PC-3 (cell line): ENCODE results near the gene SULT1C3. TPM values are rescaled to one million over a fixed set of nuclear protein-coding genes. Genes with fewer than 3 reads are reported as not detected.

ENCODE experiments used
- ATAC-seq: fragments of 200-7000 bp; cut with Tn5 transposase; 2 replicates; pipeline ENCODE4 v1.9.1; 2020; ENCODE audit warnings: mild to moderate bottlenecking, moderate library complexity
- BruUV-seq: library from RNA; stranded (reverse); fragments of 400-500 nt; replicated peaks from 2 replicates; lab custom pipeline; 2021; lab: Mats Ljungman, UMichigan
- CTCF ChIA-PET: fragments of 300-600 bp; sonication (Branson Sonifier 250); formaldehyde crosslinking; loops from one replicate; lab custom pipeline; 2022; ENCODE audit warnings: antibody characterized with exemption; lab: Charles Lee
- POLR2A ChIA-PET: fragments of 300-600 bp; sonication (Branson Sonifier 250); formaldehyde crosslinking; loops from one replicate; lab custom pipeline; 2022; ENCODE audit warnings: antibody characterized with exemption; ENCODE audit not compliant: unreplicated experiment; lab: Charles Lee
- DNase-seq: peaks from one replicate; pipeline ENCODE4 v3.0.0-alpha.2; 2015
- H2AFZ ChIP-seq: fragments of 300-600 bp; sonication (generic); 2 replicates; pipeline ENCODE4 v1.6.0; 2016; ENCODE audit warnings: antibody characterized with exemption, low read length
- H3F3A ChIP-seq: fragments of 300-600 bp; sonication (generic); one replicate; pipeline ENCODE4 v1.6.0; 2017; ENCODE audit warnings: antibody characterized with exemption, low read length, control low read depth, mild to moderate bottlenecking; ENCODE audit not compliant: unreplicated experiment
- H3K27ac ChIP-seq: fragments of 300-600 bp; sonication (generic); 2 replicates; pipeline ENCODE4 v1.5.1; 2016; ENCODE audit warnings: mild to moderate bottlenecking, low read length
- H3K27me3 ChIP-seq: fragments of 300-600 bp; sonication (generic); 2 replicates; pipeline ENCODE4 v1.6.1; 2016; ENCODE audit warnings: low read length, mixed read lengths
- H3K36me3 ChIP-seq: fragments of 300-600 bp; sonication (generic); 2 replicates; pipeline ENCODE4 v1.6.1; 2016; ENCODE audit warnings: low read depth, mixed run types, low read length, mixed read lengths
- H3K4me1 ChIP-seq: fragments of 300-600 bp; sonication (generic); 2 replicates; pipeline ENCODE4 v1.5.1; 2016; ENCODE audit warnings: low read length; ENCODE audit not compliant: insufficient read depth
- H3K4me2 ChIP-seq: fragments of 300-600 bp; sonication (generic); 2 replicates; pipeline ENCODE4 v1.6.0; 2016; ENCODE audit warnings: low read length
- H3K4me3 ChIP-seq: fragments of 300-600 bp; sonication (generic); 2 replicates; pipeline ENCODE4 v1.5.1; 2016; ENCODE audit warnings: mild to moderate bottlenecking, low read length, mixed read lengths
- H3K79me2 ChIP-seq: fragments of 300-600 bp; sonication (generic); 2 replicates; pipeline ENCODE4 v1.6.1; 2017; ENCODE audit warnings: low read length, mixed read lengths
- H3K9ac ChIP-seq: fragments of 300-600 bp; sonication (generic); 2 replicates; pipeline ENCODE4 v1.6.0; 2016; ENCODE audit warnings: mild to moderate bottlenecking, low read length
- H3K9me2 ChIP-seq: fragments of 300-600 bp; sonication (generic); replicated peaks from 2 replicates; pipeline ENCODE4 v1.6.1; 2016; ENCODE audit warnings: mixed run types, low read length, mixed read lengths
- H3K9me3 ChIP-seq: fragments of 300-600 bp; sonication (generic); 2 replicates; pipeline ENCODE4 v1.6.1; 2016; ENCODE audit warnings: low read length, mixed read lengths
- H4K20me1 ChIP-seq: fragments of 300-600 bp; sonication (generic); 2 replicates; pipeline ENCODE4 v1.6.1; 2016; ENCODE audit warnings: low read length, mixed read lengths
- EZH2 ChIP-seq: fragments of 300-600 bp; sonication (generic); IDR thresholded peaks from one replicate; pipeline ENCODE4 v1.6.1; 2017; ENCODE audit warnings: antibody characterized with exemption, mild to moderate bottlenecking, low read length; ENCODE audit not compliant: unreplicated experiment
- EZH2phosphoT487 ChIP-seq: fragments of 300-600 bp; sonication (generic); IDR thresholded peaks from 2 replicates; pipeline ENCODE4 v1.6.1; 2018; ENCODE audit warnings: mild to moderate bottlenecking, antibody characterized with exemption, low read length, borderline replicate concordance
- intact Hi-C: fragments of 100-400 bp; cut with micrococcal nuclease; formaldehyde crosslinking; loops from 2 replicates; pipeline ENCODE4 v1.9.0; 2023
- total RNA-seq: library from RNA; depleted of rRNA; stranded (reverse); fragments of >200 nt; gene quantifications from 2 replicates; pipeline ENCODE4 v1.2.3, GENCODE V29; 2014
- TF ChIP-seq, protein P1 (sequence below): fragments of 300-600 bp; sonication (generic); conservative IDR thresholded peaks from 2 replicates; pipeline ENCODE4 v1.5.1; 2017; ENCODE audit warnings: antibody characterized with exemption, low read depth, mild to moderate bottlenecking, low read length

Gene SULT1C3
- total RNA-seq, 1 experiment from 2014 or later: not detected

DNA sequence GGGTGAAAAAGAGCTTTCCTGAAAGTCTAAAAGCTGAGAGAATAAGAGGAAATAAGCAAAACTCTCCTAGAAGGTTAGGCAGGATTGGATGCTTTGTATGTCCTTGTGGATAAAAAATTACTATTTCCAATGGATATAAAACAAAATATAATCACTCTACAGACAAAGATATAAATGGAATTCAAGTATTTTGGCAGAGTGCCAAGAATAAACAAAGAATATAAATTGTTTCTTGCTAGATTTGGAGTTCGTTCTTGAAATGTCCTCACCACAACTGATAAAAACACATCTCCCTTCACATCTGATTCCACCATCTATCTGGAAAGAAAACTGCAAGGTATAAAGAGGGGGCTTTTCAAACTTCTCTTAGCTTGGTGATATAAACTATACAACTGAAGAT, 13.3 kb downstream of the SULT1C3 start:
- no peaks in the 10 kb centered on the region for H3K27me3 ChIP-seq
- no peak overlapping the region for H3K4me2 ChIP-seq
- H3K36me3 ChIP-seq: no peaks in the 10 kb centered on the region
- DNase-seq (no peak), ATAC-seq (no peak)
- H4K20me1 ChIP-seq: no peaks in the 10 kb centered on the region
- no peak for TF ChIP-seq EZH2
- TF ChIP-seq EZH2phosphoT487: no peak
- TF ChIP-seq, protein P1, sequence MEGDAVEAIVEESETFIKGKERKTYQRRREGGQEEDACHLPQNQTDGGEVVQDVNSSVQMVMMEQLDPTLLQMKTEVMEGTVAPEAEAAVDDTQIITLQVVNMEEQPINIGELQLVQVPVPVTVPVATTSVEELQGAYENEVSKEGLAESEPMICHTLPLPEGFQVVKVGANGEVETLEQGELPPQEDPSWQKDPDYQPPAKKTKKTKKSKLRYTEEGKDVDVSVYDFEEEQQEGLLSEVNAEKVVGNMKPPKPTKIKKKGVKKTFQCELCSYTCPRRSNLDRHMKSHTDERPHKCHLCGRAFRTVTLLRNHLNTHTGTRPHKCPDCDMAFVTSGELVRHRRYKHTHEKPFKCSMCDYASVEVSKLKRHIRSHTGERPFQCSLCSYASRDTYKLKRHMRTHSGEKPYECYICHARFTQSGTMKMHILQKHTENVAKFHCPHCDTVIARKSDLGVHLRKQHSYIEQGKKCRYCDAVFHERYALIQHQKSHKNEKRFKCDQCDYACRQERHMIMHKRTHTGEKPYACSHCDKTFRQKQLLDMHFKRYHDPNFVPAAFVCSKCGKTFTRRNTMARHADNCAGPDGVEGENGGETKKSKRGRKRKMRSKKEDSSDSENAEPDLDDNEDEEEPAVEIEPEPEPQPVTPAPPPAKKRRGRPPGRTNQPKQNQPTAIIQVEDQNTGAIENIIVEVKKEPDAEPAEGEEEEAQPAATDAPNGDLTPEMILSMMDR: no peak
- ChIA-PET POLR2A (interaction anchor here (0.6 to 0.7 kb wide), 2 partner anchors 11 to 123 kb away, joined by 3 to 4 read pairs; no protein-coding TSS in a partner anchor), CTCF (no interaction called here)
- no TSS peak for BruUV-seq
- H3K9me2 ChIP-seq: no peaks in the 10 kb centered on the region
- no peak overlapping the region for H2AFZ ChIP-seq
- H3K4me1 ChIP-seq: peaks cover 8% of the 10 kb centered on the region
- H3K4me3 ChIP-seq: no peak overlapping the region
- no peaks in the 10 kb centered on the region for H3K9me3 ChIP-seq
- no peaks in the 10 kb centered on the region for H3F3A ChIP-seq
- no peak overlapping the region for H3K27ac ChIP-seq
- intact Hi-C loops: no loop called here
- no peaks in the 10 kb centered on the region for H3K79me2 ChIP-seq
- no peak overlapping the region for H3K9ac ChIP-seq

DNA sequence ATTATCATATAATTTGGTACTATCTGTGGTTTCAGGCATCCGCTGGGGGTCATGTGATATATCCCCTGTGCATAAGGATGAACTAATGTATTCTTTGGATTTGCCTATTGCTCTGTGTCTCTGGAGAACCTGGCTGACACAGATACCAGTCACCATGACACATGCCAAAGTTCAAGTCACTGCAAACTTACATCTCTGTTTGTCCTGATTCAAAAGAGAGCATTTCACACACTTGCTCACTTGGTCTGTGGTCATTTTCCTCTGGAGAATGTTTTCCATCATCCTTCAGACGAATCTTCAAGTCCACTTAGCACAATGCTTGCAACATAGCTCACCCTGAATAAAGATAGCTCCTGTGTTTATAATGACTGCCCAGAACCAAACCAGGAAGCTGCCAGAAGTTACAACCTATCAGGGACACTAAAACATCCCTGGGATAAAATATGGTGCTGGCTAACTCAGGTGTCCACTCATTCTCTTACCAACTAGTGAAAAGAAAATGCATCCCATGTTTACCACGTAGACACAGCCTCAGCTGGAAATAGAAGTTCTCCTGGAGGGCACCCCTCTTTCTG, 18.1 kb downstream of the SULT1C3 start:
- peak overlapping the region; percentile 53 for H3K27ac ChIP-seq
- H4K20me1 ChIP-seq: no peaks in the 10 kb centered on the region
- no peak overlapping the region for H3K4me3 ChIP-seq
- no peaks in the 10 kb centered on the region for H3K9me3 ChIP-seq
- H3K36me3 ChIP-seq: no peaks in the 10 kb centered on the region
- H3K4me1 ChIP-seq: peaks cover 12% of the 10 kb centered on the region
- no peaks in the 10 kb centered on the region for H3K9me2 ChIP-seq
- ChIA-PET CTCF (no interaction called here), POLR2A (no interaction called here)
- intact Hi-C loops: no loop called here
- BruUV-seq: no TSS peak
- 0 out of 2 replicates have a peak overlapping the region, but pooled peaks have one; percentile 23 for H3K4me2 ChIP-seq
- TF ChIP-seq, protein P1: no peak
- TF ChIP-seq EZH2: no peak
- TF ChIP-seq EZH2phosphoT487: no peak
- peak; percentile 71 for DNase-seq
- no peaks in the 10 kb centered on the region for H3K27me3 ChIP-seq
- peak; percentile 67 for ATAC-seq
- 0 out of 2 replicates have a peak overlapping the region, but pooled peaks have one; percentile 37 for H2AFZ ChIP-seq
- no peaks in the 10 kb centered on the region for H3F3A ChIP-seq
- H3K79me2 ChIP-seq: no peaks in the 10 kb centered on the region
- H3K9ac ChIP-seq: no peak overlapping the region

DNA sequence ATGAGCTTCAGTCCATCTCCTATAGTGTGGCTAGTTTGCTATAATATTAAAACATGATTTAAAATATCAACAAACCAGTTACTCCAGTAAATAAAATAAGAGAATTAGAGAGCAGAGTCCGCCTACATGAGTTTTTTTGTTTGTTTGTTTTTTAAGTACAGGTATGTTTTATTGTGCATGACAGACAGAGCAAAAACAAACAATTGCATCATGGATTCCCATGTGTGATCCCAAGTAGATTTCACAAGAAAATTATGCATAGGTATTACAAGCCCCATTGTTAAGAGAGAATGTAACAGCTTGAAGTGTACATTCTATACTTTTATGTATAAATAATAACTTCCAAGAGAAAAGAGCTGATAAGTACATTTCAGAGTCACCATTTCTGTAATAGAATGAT, 21.0 kb downstream of the SULT1C3 start:
- no peaks in the 10 kb centered on the region for H3K79me2 ChIP-seq
- DNase-seq (no peak), ATAC-seq (no peak)
- no peaks in the 10 kb centered on the region for H3F3A ChIP-seq
- H3K27me3 ChIP-seq: no peaks in the 10 kb centered on the region
- peaks cover 12% of the 10 kb centered on the region for H3K4me1 ChIP-seq
- intact Hi-C loops: no loop called here
- ChIA-PET CTCF (no interaction called here), POLR2A (no interaction called here)
- H3K9me3 ChIP-seq: no peaks in the 10 kb centered on the region
- no TSS peak for BruUV-seq
- no peak overlapping the region for H3K4me3 ChIP-seq
- H3K36me3 ChIP-seq: no peaks in the 10 kb centered on the region
- H3K9ac ChIP-seq: no peak overlapping the region
- no peaks in the 10 kb centered on the region for H3K9me2 ChIP-seq
- no peak overlapping the region for H3K27ac ChIP-seq
- H4K20me1 ChIP-seq: no peaks in the 10 kb centered on the region
- no peak overlapping the region for H3K4me2 ChIP-seq
- H2AFZ ChIP-seq: no peak overlapping the region
- TF ChIP-seq, protein P1: no peak
- TF ChIP-seq EZH2phosphoT487 (no peak), EZH2 (no peak)
